ENCODE results near the gene DTNB.

- TF ChIP-seq CTCF (IDR thresholded peaks at IDR 0.05) (no peak), POLR2A (IDR thresholded peaks at IDR 0.05) (no peak), POLR2AphosphoS5 (IDR thresholded peaks at IDR 0.05; ENCODE audit: insufficient read depth in 1 of 2, low read depth in 1 of 2) (no peak)
Observed at GRCh38 chr2:25710750-25711149, 37.4 kb upstream of the DTNB start.

Data from vagina (tissue), 2 donors.